GM18951 (cell line): ENCODE measurements around the gene ATP11C.
"Not testable (repeated sequence)": the region's sequence is repeated elsewhere in the genome, so short reads cannot be mapped to it uniquely, and the experiment has no call there.

Experiments
- POLR2A ChIP-seq: IDR thresholded peaks from 4 replicates; pipeline ENCODE4 v1.6.1; 2011; ENCODE audit warnings: mild to moderate bottlenecking; ENCODE audit not compliant: insufficient read length, insufficient read depth; ENCODE audit errors: extremely low read depth
- in situ Hi-C: fragments of 300-500 bp; cut with MboI; formaldehyde crosslinking; loops from one replicate; pipeline ENCODE4 v1.12.0; 2022; ENCODE audit warnings: low sequenced_read_pairs, mixed read lengths, inconsistent platforms; ENCODE audit not compliant: unreplicated experiment

ATP11C gene

DNA sequence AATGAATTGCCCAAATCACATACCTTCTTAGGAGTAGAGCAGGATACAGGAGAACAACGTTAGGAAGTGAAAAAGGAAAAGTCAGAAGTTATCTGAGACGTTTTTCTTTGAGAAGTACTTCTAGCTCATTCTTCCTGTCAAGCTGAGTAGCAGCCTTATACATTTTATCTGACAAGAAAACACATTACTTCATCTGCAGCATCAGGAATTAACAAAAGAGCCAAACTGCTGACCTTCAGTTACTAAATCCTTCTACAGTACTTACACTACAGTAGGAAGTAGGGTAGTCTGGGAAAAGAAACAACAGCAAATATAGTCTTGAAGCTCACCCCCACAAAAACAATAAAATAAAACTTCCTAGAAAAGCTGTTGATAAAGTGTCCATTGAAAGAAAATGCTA, 57.0 kb downstream of the ATP11C start:
- no peak for TF ChIP-seq POLR2A
- in situ Hi-C loops: no loop called here

DNA sequence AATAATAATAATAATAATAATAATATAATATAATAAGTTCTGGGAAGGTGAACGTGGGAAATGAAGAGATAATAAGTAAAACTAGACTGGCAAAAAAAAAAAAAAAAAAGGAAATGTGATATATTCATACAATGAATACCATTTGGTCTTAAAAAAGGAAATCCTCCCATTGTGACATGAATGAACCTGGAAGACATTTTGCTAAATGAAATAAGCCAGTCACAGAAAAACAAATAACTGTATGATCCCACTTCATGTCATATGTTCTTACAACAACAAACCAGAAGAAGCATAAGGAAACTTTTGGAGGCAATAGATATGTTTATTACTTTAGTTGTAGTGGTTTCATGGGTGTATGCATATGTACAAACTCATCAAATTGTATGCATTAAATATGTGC, 63.1 kb downstream of the ATP11C start:
- in situ Hi-C loops: no loop called here

DNA sequence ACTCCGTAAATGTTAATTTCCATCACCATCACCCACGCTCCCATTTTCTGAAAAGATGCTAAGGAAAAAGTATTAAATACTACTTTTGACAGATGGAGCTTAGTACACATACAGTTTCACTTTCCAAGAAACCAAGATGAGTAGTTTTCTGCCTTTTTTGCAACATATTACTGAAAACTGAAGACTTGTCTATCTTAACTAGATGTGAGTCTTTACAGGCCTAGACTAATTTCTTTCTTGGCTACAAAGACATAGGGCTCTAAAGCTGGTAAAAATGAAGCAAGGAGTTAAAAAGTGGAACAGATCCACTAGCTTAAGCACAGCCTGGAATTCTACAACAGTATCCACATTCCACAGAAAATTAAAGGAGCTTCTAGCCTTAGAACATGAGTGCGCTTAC, 68.2 kb downstream of the ATP11C start:
- TF ChIP-seq POLR2A: no peak
- in situ Hi-C loops: no loop called here

More for the DNA sequence above, 63.1 kb downstream of the ATP11C start:
- no peak for TF ChIP-seq POLR2A

DNA sequence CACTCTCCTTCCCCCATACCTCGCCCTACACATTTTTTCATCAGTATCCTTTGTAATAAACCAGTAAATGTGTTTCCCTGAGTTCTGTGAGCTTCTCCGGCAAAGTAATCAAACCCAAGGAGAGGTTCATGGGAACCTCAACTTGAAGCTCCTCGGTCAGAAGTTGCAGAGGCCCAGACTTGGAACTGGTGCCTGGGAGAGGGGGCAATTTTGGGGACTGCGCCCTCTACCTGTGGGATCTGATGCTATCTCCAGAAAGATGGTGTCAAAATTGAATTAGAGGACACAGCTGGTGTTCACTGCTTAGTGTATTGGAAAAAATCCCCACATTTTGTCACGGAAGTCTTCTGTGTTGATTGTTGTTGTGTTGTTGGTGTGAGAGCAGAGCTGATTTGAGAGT, 70.6 kb downstream of the ATP11C start:
- TF ChIP-seq POLR2A: no peak
- in situ Hi-C loops: no loop called here

DNA sequence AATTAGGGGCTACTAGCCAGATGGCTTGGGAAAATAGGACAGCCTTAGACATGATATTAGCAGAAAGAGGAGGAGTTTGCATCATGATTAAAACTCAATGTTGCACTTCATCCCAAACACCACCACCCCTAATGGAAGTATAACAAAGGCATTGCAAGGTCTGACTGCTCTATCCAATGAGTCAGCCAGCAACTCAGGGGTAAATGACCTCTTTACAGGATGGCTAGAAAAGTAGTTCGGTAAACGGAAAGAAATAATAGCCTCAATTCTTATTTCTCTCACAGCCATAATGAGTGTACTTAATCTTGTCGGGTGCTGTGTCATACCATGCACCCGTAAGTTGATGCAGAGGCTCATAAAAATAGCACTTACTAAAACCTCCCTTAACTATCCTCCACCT, 76.0 kb downstream of the ATP11C start:
- in situ Hi-C loops: not testable (repeated sequence)

DNA sequence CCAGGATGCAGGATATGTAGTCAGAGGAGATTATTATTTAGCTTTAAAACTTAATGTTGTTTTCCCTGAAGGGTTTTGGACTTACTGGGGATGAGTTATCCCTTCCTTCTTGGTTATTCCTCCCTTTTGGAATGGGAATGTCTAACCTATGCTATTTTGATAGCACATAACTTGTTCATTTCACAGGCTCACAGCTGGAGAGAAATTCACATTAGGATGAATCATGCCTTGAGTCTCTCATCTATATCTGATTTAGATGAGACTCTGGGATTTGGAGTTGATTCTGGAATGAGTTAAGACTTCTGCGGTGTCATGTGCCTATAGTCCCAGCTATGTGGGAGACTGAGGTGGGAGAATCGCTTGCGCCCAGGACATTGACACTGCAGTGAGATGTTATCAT, 81.1 kb downstream of the ATP11C start:
- in situ Hi-C loops: no loop called here
- no peak for TF ChIP-seq POLR2A

DNA sequence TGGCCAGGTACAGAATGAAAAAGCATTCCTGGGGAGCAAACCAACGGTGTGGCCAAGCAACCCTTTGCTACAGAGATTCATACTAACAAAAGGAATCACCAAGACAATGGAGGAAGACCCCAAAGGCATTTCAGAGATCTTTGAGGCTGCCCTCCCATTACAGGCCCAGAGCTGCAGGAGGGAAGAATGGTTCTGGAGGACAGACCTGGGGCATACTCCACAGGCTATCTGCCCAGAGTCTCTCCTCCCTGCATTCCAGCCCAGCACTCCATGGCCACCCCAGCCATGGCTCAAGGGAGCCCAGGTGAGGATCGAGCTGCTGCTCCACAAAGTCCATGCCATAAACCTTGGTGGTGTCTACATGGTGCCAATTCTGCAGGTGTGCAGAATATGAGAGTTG, 81.9 kb downstream of the ATP11C start:
- in situ Hi-C loops: no loop called here
- no peak for TF ChIP-seq POLR2A

DNA sequence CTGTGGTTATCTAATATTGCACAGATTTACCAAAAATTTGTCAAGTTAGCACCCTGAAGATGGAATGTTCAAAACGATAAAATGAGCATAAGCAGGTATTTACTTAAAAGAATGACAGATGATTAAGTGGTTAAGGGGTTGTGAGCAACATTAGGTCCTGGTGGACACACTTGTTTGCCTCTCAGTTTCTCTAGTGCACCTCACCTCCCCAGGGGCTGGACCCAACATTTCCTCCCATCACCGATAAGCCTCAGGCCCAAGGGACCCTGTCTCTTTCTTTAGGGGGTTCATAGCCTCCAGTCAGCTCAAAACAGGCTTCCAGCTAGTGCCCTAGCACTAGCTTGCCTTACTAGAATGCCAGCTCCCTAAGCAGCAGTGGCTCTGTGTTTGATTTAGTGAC, 88.0 kb downstream of the ATP11C start:
- in situ Hi-C loops: no loop called here
- TF ChIP-seq POLR2A: no peak

DNA sequence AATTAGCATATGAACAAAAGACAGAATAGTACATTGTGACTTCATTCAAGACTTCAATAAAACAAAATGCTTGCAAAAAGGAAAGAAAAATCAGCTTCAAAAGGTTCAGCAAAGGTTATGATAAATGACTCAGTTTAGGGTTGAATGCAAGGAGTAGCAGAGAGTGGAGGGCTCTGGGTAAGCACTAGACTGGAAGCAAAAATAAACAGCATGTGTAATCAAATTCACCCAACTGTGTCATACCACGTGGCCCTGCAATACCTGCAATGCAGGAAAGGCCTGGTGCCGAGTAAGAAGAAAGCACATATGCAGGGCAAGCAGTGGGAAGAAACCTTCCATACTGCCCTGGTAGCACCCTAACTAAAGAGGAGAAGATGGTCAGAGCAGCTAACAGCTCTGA, 88.7 kb downstream of the ATP11C start:
- TF ChIP-seq POLR2A: no peak
- in situ Hi-C loops: no loop called here

DNA sequence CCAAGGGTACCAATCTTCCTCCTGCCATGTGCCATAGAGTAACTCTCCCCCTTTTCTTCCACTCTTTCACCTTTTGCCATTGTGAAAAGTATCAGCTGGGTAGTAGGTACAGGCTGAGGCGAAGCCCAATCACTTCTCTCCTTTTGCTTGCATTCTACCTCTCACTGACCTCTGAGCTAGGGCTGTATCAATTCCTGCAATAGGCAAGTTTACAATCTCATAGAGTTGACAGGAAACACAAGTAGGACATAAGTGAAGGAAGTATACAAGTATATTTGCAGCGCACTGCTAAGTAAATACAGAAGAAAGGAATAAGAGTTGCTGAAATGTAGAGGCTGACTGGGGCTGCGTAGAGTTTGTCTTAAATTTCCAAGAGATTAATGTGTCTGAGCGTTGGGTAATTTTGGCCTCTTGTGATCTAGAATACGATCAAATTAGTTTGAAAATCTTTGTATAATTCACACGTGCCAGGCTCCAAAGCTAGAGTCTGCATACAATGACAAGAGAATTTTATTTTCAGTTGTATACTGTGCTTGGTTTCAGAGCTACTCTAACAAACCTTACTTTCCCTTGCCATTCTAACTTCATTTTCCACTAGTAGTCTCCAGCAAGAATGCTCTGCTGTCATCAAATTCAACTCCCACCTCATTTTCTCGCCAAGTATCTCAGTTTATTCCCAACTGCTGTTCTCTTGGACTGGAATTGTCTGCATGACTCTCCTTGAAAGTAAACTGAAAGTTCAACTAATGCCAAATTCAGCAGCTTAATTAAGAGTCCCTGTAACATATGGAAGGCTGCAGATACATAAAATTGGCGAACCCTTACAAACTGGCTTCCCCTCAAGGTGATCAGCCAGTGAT, 90.3 kb downstream of the ATP11C start:
- in situ Hi-C loops: no loop called here
- no peak for TF ChIP-seq POLR2A

DNA sequence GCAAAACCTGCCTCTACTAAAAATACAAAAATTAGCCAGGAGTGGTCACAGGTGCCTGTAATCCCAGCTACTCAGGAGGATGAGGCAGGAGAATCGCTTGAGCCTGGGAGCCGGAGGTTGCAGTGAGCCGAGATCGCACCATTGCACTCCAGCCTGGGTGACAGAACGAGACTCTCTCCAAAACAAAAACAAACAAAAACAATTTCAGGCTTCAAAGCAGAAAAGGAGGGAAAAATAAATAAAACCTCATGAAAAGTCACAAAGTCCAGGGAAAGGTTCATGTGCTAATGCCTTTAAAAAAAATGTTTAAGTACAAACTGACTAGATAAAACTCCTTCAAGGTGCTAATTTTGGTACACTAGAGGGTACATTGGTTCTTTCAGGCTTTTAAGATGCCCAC, 96.5 kb downstream of the ATP11C start:
- in situ Hi-C loops: not testable (repeated sequence)

DNA sequence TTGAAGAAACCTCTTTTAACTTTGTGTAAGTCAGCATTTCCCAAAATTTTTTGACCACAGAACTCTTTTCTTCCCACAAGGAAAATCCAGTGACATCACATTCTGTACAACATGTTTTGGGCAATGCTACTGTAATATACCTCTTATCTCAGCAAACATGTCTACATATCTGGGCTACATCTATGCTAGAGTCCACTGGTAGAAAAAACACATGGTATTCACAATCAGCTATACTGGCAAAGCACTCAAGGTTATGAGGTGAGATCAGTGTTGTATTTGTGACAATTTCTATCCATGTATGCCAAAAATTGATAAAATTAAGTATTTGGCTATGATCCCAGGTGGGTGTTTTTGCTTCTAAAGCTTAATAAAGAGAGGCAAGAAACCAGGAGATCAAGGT, 98.0 kb downstream of the ATP11C start:
- in situ Hi-C loops: no loop called here
- no peak for TF ChIP-seq POLR2A

DNA sequence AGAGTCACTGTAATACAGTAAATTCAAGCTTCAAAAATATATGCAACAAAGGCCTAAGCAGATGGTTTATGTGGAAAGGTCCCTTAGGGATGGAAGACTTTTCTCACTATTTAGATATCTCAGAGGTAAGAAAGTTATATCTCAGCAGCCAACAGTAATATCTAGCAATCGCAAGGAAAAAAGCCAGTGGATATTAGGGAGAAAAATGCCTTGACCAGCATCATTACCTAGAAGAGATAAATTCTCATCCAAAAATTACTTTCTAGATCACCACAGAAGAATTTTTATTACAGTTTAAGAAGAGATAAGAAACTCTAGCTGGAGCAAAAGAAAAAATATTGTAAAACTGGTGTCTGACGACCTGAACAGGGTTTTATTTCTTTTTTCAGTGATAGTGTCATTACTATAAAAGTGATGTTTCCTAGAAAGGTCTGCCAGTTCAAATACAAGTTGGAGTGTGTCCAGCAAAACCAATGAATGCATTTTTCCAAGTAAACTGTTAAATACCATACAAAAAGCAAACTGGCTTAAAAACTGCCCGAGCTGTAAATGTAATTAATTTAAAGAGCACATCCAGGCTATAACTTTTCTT, 100.0 kb downstream of the ATP11C start:
- no peak for TF ChIP-seq POLR2A
- in situ Hi-C loops: no loop called here

DNA sequence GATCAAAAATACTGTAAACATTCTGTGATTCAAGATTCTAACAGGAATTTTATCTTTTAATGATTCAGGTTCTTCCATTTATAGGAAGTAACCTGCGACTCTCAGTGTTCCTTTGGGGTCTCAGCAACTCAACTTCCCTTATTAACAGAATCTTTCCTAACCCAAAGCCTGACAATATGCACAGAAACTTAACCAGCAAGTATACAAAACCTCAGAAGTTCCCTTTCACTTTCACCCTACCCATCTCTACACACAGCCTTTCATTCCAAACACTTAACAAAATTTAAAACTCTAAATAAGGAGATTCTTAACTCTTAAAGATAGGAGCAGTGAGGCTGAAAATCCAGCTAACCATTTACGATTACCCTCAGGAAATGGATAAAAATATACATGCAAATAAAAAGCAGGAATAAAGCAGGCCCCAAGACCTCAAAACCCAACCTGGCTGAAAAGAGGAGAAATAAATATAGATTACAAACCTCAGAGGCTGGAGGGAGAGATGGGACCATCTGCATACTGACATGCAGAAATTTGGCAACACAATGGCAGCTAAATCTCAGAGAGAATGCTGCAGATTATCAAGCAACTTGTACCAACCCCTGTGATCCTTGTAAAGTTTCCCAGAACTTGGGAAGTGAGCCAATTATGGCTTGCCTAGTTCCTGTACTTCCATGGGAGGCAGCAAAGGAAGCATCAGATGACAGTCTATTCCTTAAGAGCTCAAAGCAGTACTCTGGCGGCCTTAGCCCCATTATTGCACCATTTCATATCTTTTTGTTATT, 101.0 kb downstream of the ATP11C start:
- in situ Hi-C loops: no loop called here
- no peak for TF ChIP-seq POLR2A

DNA sequence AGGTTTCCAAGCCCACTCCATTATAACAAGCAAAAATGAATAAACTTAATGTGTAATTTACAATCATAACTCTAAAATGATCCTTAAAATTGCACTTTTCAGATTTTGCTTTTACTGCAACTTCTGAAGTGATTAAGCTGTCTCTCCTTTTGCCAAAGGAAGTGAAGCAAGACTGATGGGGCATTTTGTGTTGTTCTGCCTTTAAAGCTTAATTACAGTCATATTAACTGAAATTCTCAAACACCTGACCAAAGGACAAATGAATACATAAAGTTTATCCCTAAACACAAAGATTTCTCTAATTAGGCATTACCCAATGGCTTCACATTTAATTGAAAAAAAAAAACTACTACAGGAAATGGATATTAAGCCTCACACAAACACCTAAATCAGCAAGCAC, 101.8 kb downstream of the ATP11C start:
- TF ChIP-seq POLR2A: no peak
- in situ Hi-C loops: no loop called here
